ENCODE results near the gene RAB33A.
A peak's percentile ranks its signal among the peaks of the same experiment; 100 is the strongest.

RAB33A gene

GRCh38 chrX:130165703-130166502 lies 5.9 kb upstream of the RAB33A start, which contains the start of gene AIFM1:
Gene AIFM1 (minus strand): TSS chrX:130165841. CDS start chrX:130165656, 185 bp downstream.
- peak within 1 kb of the TSS; percentile 82 for H3K4me3 ChIP-seq (ENCODE audit: low read depth, low read length)
- DNase-seq = peak; percentile 89 to 93
- peak within 1 kb of the TSS; percentile 80 for H3K14ac ChIP-seq (ENCODE audit: low read length)
- peak within 1 kb of the TSS; percentile 74 for H3K4me2 ChIP-seq (ENCODE audit: low read length)
- H3K27ac ChIP-seq (ENCODE audit: low read depth, low read length) = peak within 1 kb of the TSS; percentile 88
- peaks cover 2% of the 10 kb centered on the region for H3K79me2 ChIP-seq (ENCODE audit: control insufficient read depth, insufficient read depth, low read length, poor library complexity)
- H3K18ac ChIP-seq (ENCODE audit: low read length) = peak within 1 kb of the TSS; percentile 55
- no peak within 1 kb of the TSS for H3K4ac ChIP-seq (ENCODE audit: low read depth, low read length)
- peak within 1 kb of the TSS; percentile 68 for H2BK5ac ChIP-seq (ENCODE audit: low read depth, low read length, poor library complexity)
- H3K79me1 ChIP-seq (ENCODE audit: low read length) = peaks cover 5% of the 10 kb centered on the region
- H2BK12ac ChIP-seq (ENCODE audit: low read length) = peak within 1 kb of the TSS; percentile 63
- peak within 1 kb of the TSS; percentile 86 for H3K9ac ChIP-seq (ENCODE audit: low read length)
- peak within 1 kb of the TSS; percentile 89 for H4K8ac ChIP-seq (ENCODE audit: low read depth, low read length)
- H2BK120ac ChIP-seq (ENCODE audit: insufficient read depth, low read length, poor library complexity) = peak within 1 kb of the TSS; percentile 73
- H2AK5ac ChIP-seq (ENCODE audit: low read length) = no peak within 1 kb of the TSS
- H4K12ac ChIP-seq (ENCODE audit: low read depth, low read length) = peak within 1 kb of the TSS; percentile 87
- WGBS (ENCODE audit: extremely low coverage, insufficient coverage, insufficient read length) = no CpG with 5 or more reads among the region's 50 CpGs
- no peak within 1 kb of the TSS for H3K23ac ChIP-seq (ENCODE audit: low read length)
- H3K36me3 ChIP-seq (ENCODE audit: control insufficient read depth in 1 of 2, insufficient read depth in 2 of 2, low read length in 2 of 2) = no peaks in the 10 kb centered on the region
- H4K91ac ChIP-seq (ENCODE audit: low read depth, low read length) = peak within 1 kb of the TSS; percentile 88
- peak within 1 kb of the TSS; percentile 92 for H2AFZ ChIP-seq (ENCODE audit: insufficient read depth, low read length, poor library complexity)
- H3K27me3 ChIP-seq (ENCODE audit: insufficient read depth, low read length) = no peaks in the 10 kb centered on the region
- no peaks in the 10 kb centered on the region for H3K9me3 ChIP-seq (ENCODE audit: insufficient read depth, low read depth, low read length)
- no peaks in the 10 kb centered on the region for H3K4me1 ChIP-seq (ENCODE audit: control insufficient read depth in 1 of 2, insufficient read depth in 2 of 2, low read length in 2 of 2)

- peaks cover 2% of the 10 kb centered on the region for H3K79me2 ChIP-seq (ENCODE audit: control insufficient read depth, insufficient read depth, low read length, poor library complexity)
- peaks cover 0 to 4% of the 10 kb centered on the region in 2 experiments for H3K4me1 ChIP-seq (ENCODE audit: control insufficient read depth in 1 of 2, insufficient read depth in 2 of 2, low read length in 2 of 2)
- no CpG with 5 or more reads among the region's 4 CpGs for WGBS (ENCODE audit: extremely low coverage, insufficient coverage, insufficient read length)
These were observed 5.3 kb upstream of the RAB33A start for GRCh38 chrX:130166503-130166777.

DNA sequence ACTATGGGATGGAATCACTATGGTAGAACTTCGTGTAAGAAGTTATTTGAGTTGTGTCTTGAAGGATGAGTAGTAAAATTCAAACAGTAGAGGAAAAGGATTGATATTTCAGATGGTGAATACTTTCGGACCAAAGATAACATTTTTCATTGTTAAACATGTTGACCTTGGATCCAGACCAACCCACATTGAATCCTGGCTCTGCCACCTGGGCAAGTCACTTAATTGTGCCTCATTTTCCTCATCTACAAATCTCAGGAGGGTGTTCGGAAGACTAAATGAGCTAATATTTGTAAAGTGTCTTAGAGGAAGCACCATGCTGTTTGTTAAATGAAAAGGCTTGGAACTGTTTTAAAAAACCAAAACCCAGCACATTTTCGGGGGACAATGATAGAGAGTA lies 4.7 kb upstream of the RAB33A start:
- no peak overlapping the region for H3K9ac ChIP-seq (ENCODE audit: low read length)
- H4K8ac ChIP-seq (ENCODE audit: low read depth, low read length) = no peak overlapping the region
- no peak for DNase-seq
- peaks cover under 1 to 8% of the 10 kb centered on the region in 2 experiments for H3K4me1 ChIP-seq (ENCODE audit: control insufficient read depth in 1 of 2, insufficient read depth in 2 of 2, low read length in 2 of 2)
- no peak overlapping the region for H2AFZ ChIP-seq (ENCODE audit: insufficient read depth, low read length, poor library complexity)
- WGBS (ENCODE audit: extremely low coverage, insufficient coverage, insufficient read length) = no CpG with 5 or more reads among the region's 4 CpGs
- no peak overlapping the region for H3K18ac ChIP-seq (ENCODE audit: low read length)
- no peak overlapping the region for H3K4me3 ChIP-seq (ENCODE audit: low read depth, low read length)
- no peaks in the 10 kb centered on the region for H3K27me3 ChIP-seq (ENCODE audit: insufficient read depth, low read length)
- H4K91ac ChIP-seq (ENCODE audit: low read depth, low read length) = no peak overlapping the region
- no peak overlapping the region for H3K27ac ChIP-seq (ENCODE audit: low read depth, low read length)
- no peak overlapping the region for H2BK5ac ChIP-seq (ENCODE audit: low read depth, low read length, poor library complexity)
- no peak overlapping the region for H3K23ac ChIP-seq (ENCODE audit: low read length)
- H3K14ac ChIP-seq (ENCODE audit: low read length) = no peak overlapping the region
- H3K9me3 ChIP-seq (ENCODE audit: insufficient read depth, low read depth, low read length) = no peaks in the 10 kb centered on the region
- no peaks in the 10 kb centered on the region for H3K36me3 ChIP-seq (ENCODE audit: control insufficient read depth in 1 of 2, insufficient read depth in 2 of 2, low read length in 2 of 2)
- peaks cover 10% of the 10 kb centered on the region for H3K79me1 ChIP-seq (ENCODE audit: low read length)
- no peak overlapping the region for H2BK12ac ChIP-seq (ENCODE audit: low read length)
- no peak overlapping the region for H2BK120ac ChIP-seq (ENCODE audit: insufficient read depth, low read length, poor library complexity)
- no peak overlapping the region for H3K4me2 ChIP-seq (ENCODE audit: low read length)
- peaks cover 4% of the 10 kb centered on the region for H3K79me2 ChIP-seq (ENCODE audit: control insufficient read depth, insufficient read depth, low read length, poor library complexity)
- H2AK5ac ChIP-seq (ENCODE audit: low read length) = no peak overlapping the region
- H3K4ac ChIP-seq (ENCODE audit: low read depth, low read length) = no peak overlapping the region
- no peak overlapping the region for H4K12ac ChIP-seq (ENCODE audit: low read depth, low read length)

More at GRCh38 chrX:130166503-130166777, 5.3 kb upstream of the RAB33A start:
- peak overlapping the region; percentile 73 for H3K9ac ChIP-seq (ENCODE audit: low read length)
- no peak overlapping the region for H3K14ac ChIP-seq (ENCODE audit: low read length)
- H3K36me3 ChIP-seq (ENCODE audit: control insufficient read depth in 1 of 2, insufficient read depth in 2 of 2, low read length in 2 of 2) = no peaks in the 10 kb centered on the region
- no peak overlapping the region for H2AK5ac ChIP-seq (ENCODE audit: low read length)
- H3K9me3 ChIP-seq (ENCODE audit: insufficient read depth, low read depth, low read length) = no peaks in the 10 kb centered on the region
- H3K4me3 ChIP-seq (ENCODE audit: low read depth, low read length) = peak overlapping the region; percentile 47
- H2AFZ ChIP-seq (ENCODE audit: insufficient read depth, low read length, poor library complexity) = no peak overlapping the region
- no peak overlapping the region for H2BK12ac ChIP-seq (ENCODE audit: low read length)
- peak overlapping the region; percentile 74 for H3K4me2 ChIP-seq (ENCODE audit: low read length)
- no peaks in the 10 kb centered on the region for H3K27me3 ChIP-seq (ENCODE audit: insufficient read depth, low read length)
- no peak overlapping the region for H2BK5ac ChIP-seq (ENCODE audit: low read depth, low read length, poor library complexity)
- no peak overlapping the region for H3K23ac ChIP-seq (ENCODE audit: low read length)
- H4K12ac ChIP-seq (ENCODE audit: low read depth, low read length) = no peak overlapping the region
- peak overlapping the region; percentile 88 for H3K27ac ChIP-seq (ENCODE audit: low read depth, low read length)
- no peak overlapping the region for H3K18ac ChIP-seq (ENCODE audit: low read length)
- H4K8ac ChIP-seq (ENCODE audit: low read depth, low read length) = no peak overlapping the region
- H2BK120ac ChIP-seq (ENCODE audit: insufficient read depth, low read length, poor library complexity) = no peak overlapping the region
- H3K79me1 ChIP-seq (ENCODE audit: low read length) = peaks cover 5% of the 10 kb centered on the region
- H4K91ac ChIP-seq (ENCODE audit: low read depth, low read length) = no peak overlapping the region
- no peak overlapping the region for H3K4ac ChIP-seq (ENCODE audit: low read depth, low read length)
- DNase-seq = no peak

DNA sequence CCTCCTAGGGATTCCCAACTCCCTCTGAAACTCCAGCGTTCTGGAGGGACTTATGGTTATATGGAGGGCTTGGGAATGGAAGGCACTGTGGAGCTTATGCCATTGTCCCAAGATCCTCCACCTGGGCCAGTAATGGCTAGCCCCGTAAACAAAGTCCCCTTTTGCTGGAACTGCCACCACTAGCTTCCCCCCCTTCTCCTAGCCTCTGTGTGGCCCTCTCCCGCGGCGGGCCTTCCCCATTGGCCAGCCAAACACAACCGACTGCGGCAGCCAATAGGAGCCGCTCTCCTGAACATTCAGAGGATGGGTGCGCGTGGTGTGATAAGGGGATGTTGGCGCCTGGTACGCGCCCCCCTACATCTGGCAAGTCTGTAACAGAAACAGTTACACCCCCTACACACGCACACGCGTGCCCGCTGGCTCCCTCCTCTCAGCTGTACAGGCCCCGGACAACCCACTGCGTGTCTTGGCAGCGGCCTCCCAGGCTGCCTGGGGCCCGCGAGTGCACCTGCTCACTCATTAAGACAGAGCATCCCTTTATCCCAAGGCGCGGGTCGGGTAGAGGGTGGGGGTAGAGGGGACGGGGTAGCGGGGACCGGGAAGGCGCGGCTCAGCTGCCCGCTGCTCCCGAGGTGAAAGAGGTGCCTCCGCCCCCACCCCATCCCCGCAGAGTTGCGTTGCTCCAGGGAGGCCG lies 863 bp upstream of the RAB33A start:
- Histone ChIP-seq H3K36me3 (ENCODE audit: control insufficient read depth in 1 of 2, insufficient read depth in 2 of 2, low read length in 2 of 2) (no peaks in the 10 kb centered on the region), H3K79me2 (ENCODE audit: control insufficient read depth, insufficient read depth, low read length, poor library complexity) (peaks cover 2% of the 10 kb centered on the region), H3K4ac (ENCODE audit: low read depth, low read length) (no peak overlapping the region), H2AK5ac (ENCODE audit: low read length) (no peak overlapping the region), H3K4me3 (ENCODE audit: low read depth, low read length) (peak overlapping the region; percentile 68), H4K12ac (ENCODE audit: low read depth, low read length) (no peak overlapping the region), H2AFZ (ENCODE audit: insufficient read depth, low read length, poor library complexity) (no peak overlapping the region), H3K27me3 (ENCODE audit: insufficient read depth, low read length) (no peaks in the 10 kb centered on the region), H3K4me1 (ENCODE audit: control insufficient read depth in 1 of 2, insufficient read depth in 2 of 2, low read length in 2 of 2) (peaks cover 11 to 22% of the 10 kb centered on the region in 2 experiments), H2BK12ac (ENCODE audit: low read length) (no peak overlapping the region), H3K79me1 (ENCODE audit: low read length) (peaks cover 12% of the 10 kb centered on the region), H3K4me2 (ENCODE audit: low read length) (peak overlapping the region; percentile 90), H2BK120ac (ENCODE audit: insufficient read depth, low read length, poor library complexity) (no peak overlapping the region), H3K18ac (ENCODE audit: low read length) (no peak overlapping the region), H3K14ac (ENCODE audit: low read length) (no peak overlapping the region), H3K23ac (ENCODE audit: low read length) (no peak overlapping the region), H3K9me3 (ENCODE audit: insufficient read depth, low read depth, low read length) (no peaks in the 10 kb centered on the region), H4K8ac (ENCODE audit: low read depth, low read length) (peak overlapping the region; percentile 1), H4K91ac (ENCODE audit: low read depth, low read length) (peak overlapping the region; percentile 8), H3K9ac (ENCODE audit: low read length) (no peak overlapping the region), H2BK5ac (ENCODE audit: low read depth, low read length, poor library complexity) (no peak overlapping the region), H3K27ac (ENCODE audit: low read depth, low read length) (no peak overlapping the region)
- WGBS (ENCODE audit: extremely low coverage, insufficient coverage, insufficient read length) = no CpG with 5 or more reads among the region's 36 CpGs
- peak in 1 of 2 donors; percentile 7 for DNase-seq

Data from trophoblast cell (in vitro differentiated cells and primary cell).